GM12878 (cell line): ENCODE data around the gene TRAF3. TPM values are rescaled to one million over a fixed set of nuclear protein-coding genes. Genes with fewer than 3 reads are reported as not detected.

Experiments
- ATAC-seq: fragments of 200-7000 bp; cut with Tn5 transposase; 3 replicates; pipeline ENCODE4 v1.9.1; 2020; ENCODE audit warnings: mild to moderate bottlenecking, moderate library complexity
- BruUV-seq: library from RNA; stranded (reverse); fragments of 400-500 nt; replicated peaks from 2 replicates; lab custom pipeline; 2021; lab: Mats Ljungman, UMichigan
- CTCF ChIA-PET: fragments of 300-600 bp; sonication (Branson Sonifier 250); formaldehyde crosslinking; extraction: SDS; loops from one replicate; lab custom pipeline; 2021; ENCODE audit warnings: inconsistent platforms; lab: Yijun Ruan, JAX
- POLR2A ChIA-PET: fragments of 350-600 bp; formaldehyde crosslinking; extraction: SDS; loops from one replicate; lab custom pipeline; 2021; ENCODE audit warnings: inconsistent platforms; lab: Charles Lee
- RAD21 ChIA-PET: fragments of 300-600 bp; sonication (Branson Sonifier 250); formaldehyde crosslinking; loops from one replicate; lab custom pipeline; 2023; ENCODE audit warnings: antibody characterized with exemption; ENCODE audit not compliant: unreplicated experiment; lab: Charles Lee
- SMC1A ChIA-PET: fragments of 300-600 bp; sonication (Branson Sonifier 250); formaldehyde crosslinking; loops from one replicate; lab custom pipeline; 2023; ENCODE audit not compliant: unreplicated experiment, uncharacterized antibody; lab: Charles Lee
- DNase-seq: peaks from one replicate; pipeline ENCODE4 v3.0.0-alpha.2; 2011; ENCODE audit warnings: low read depth, low spot score
- FAIRE-seq: peaks from 3 replicates; lab custom pipeline; 2011; peaks lifted over from hg19 to GRCh38; lab: Jason Lieb, UNC
- H2AFZ ChIP-seq: 2 replicates; pipeline ENCODE4 v1.6.0; 2011; ENCODE audit warnings: low read depth, low read length, control low read depth; ENCODE audit not compliant: control insufficient read depth
- H3K27ac ChIP-seq: 2 replicates; pipeline ENCODE4 v1.5.1; 2011; ENCODE audit warnings: control low read depth; ENCODE audit not compliant: control insufficient read depth, insufficient read depth
- H3K27me3 ChIP-seq, 2 experiments: replicated peaks in 1 of 2; 2 replicates each; pipeline versions ENCODE4 v1.6.0 to v1.6.1; 2011; ENCODE audit warnings: low read length in 1 of 2; ENCODE audit not compliant: control insufficient read depth in 2 of 2, insufficient read depth in 2 of 2
- H3K36me3 ChIP-seq, 2 experiments: 2 replicates each; pipeline ENCODE4 v1.5.1; 2011; ENCODE audit warnings: low read length in 1 of 2; ENCODE audit not compliant: control insufficient read depth in 2 of 2, insufficient read depth in 2 of 2
- H3K4me1 ChIP-seq: 2 replicates; pipeline ENCODE4 v1.6.1; 2011; ENCODE audit warnings: mild to moderate bottlenecking, low read length, moderate library complexity, mixed read lengths; ENCODE audit not compliant: control insufficient read depth, insufficient read depth
- H3K4me2 ChIP-seq: 2 replicates; pipeline ENCODE4 v1.6.0; 2011; ENCODE audit warnings: control low read depth; ENCODE audit not compliant: control insufficient read depth, insufficient read depth
- H3K4me3 ChIP-seq: fragments of 200-600 bp; sonication (generic); 2 replicates; pipeline ENCODE4 v1.5.1; 2016
- H3K79me2 ChIP-seq: 2 replicates; pipeline ENCODE4 v1.6.0; 2011; ENCODE audit warnings: low read length; ENCODE audit not compliant: control insufficient read depth, insufficient read depth
- H3K9ac ChIP-seq: 2 replicates; pipeline ENCODE4 v1.8.0; 2011; ENCODE audit warnings: low read length, control low read depth, mixed read lengths; ENCODE audit not compliant: control insufficient read depth, insufficient read depth
- H3K9me3 ChIP-seq: replicated peaks from 3 replicates; pipeline ENCODE4 v1.5.1; 2011; ENCODE audit warnings: mild to moderate bottlenecking, low read length; ENCODE audit not compliant: control insufficient read depth, insufficient read depth
- H4K20me1 ChIP-seq: 2 replicates; pipeline ENCODE4 v1.6.0; 2011; ENCODE audit not compliant: control insufficient read depth, insufficient read depth
- BHLHE40 ChIP-seq, 2 experiments: fragments of 450-650 bp in 1 of 2; IDR thresholded peaks; 2 replicates each; pipeline ENCODE4 v1.6.1; 2011 to 2017; ENCODE audit warnings: low read depth in 2 of 2, borderline replicate concordance in 1 of 2, improper control_type of control experiment in 1 of 2, low read length in 1 of 2, mild to moderate bottlenecking in 1 of 2
- JUNB ChIP-seq: IDR thresholded peaks from 2 replicates; pipeline ENCODE4 v1.6.1; 2016; ENCODE audit warnings: antibody characterized with exemption, mild to moderate bottlenecking
- KAT2A ChIP-seq: conservative IDR thresholded peaks from 2 replicates; pipeline ENCODE4 v1.6.1; 2011; ENCODE audit warnings: low read depth, low read length; ENCODE audit not compliant: control insufficient read depth
- NR2F1 ChIP-seq: fragments of 450-650 bp; conservative IDR thresholded peaks from 2 replicates; pipeline ENCODE4 v1.6.1; 2017; ENCODE audit warnings: mild to moderate bottlenecking
- SKIL ChIP-seq: fragments of 450-650 bp; IDR thresholded peaks from 2 replicates; pipeline ENCODE4 v1.6.1; 2017; ENCODE audit warnings: mild to moderate bottlenecking, low read depth, inconsistent platforms; ENCODE audit not compliant: poor library complexity, severe bottlenecking
- STAT3 ChIP-seq: IDR thresholded peaks from 2 replicates; pipeline ENCODE4 v1.6.1; 2011; ENCODE audit warnings: low read depth, low read length, improper control_type of control experiment
- ZBTB11 ChIP-seq: fragments of 450-650 bp; formaldehyde crosslinking; IDR thresholded peaks from 2 replicates; pipeline ENCODE4 v1.5.0; 2022; ENCODE audit warnings: mild to moderate bottlenecking, missing genetic modification characterization
- ZBTB33 ChIP-seq: fragments of 450-650 bp; IDR thresholded peaks from 2 replicates; pipeline ENCODE4 v1.6.1; 2017; ENCODE audit warnings: mild to moderate bottlenecking
- ZNF207 ChIP-seq: fragments of 450-650 bp; IDR thresholded peaks from 2 replicates; pipeline ENCODE4 v1.6.1; 2014; ENCODE audit warnings: antibody characterized with exemption, mild to moderate bottlenecking, borderline replicate concordance
- ZSCAN29 ChIP-seq: fragments of 450-650 bp; IDR thresholded peaks from 2 replicates; pipeline ENCODE4 v1.6.1; 2017; ENCODE audit warnings: mild to moderate bottlenecking, moderate library complexity
- WGBS: methylation state at CpG from one replicate; pipeline ENCODE4 v1.1.6; 2016; ENCODE audit warnings: low lambda C conversion rate; ENCODE audit not compliant: insufficient replicate concordance, insufficient coverage; ENCODE audit errors: missing lambda C conversion rate; 5-methylcytosine and 5-hydroxymethylcytosine counted together
- in situ Hi-C: fragments of 300-500 bp; cut with MboI; formaldehyde crosslinking; loops from 9 replicates; pipeline ENCODE4 v1.14.3; 2018; ENCODE audit warnings: mixed read lengths
- intact Hi-C: fragments of 100-400 bp; cut with micrococcal nuclease; formaldehyde crosslinking; loops from one replicate; pipeline ENCODE4 v1.14.2; 2022; ENCODE audit not compliant: unreplicated experiment
- polyA plus RNA-seq, 11 experiments: library from polyadenylated mRNA; depleted of rRNA in 4 of 11; unstranded in 6 of 11; stranded (reverse) in 5 of 11; fragments of >200 nt; fragmentation: Nextera tagmentation in 4 of 11; fragmentation: Illumina TruSeq in 1 of 11; extraction: Ambion mirVana in 4 of 11; extraction: Trizol in 1 of 11; gene quantifications; 1 replicate in 1 of 11; 2 replicates in 10 of 11; pipeline versions ENCODE4 v1.2.1 to v1.2.3, GENCODE V29; 2011 to 2016; ENCODE audit warnings: inconsistent platforms in 2 of 11, missing spikeins in 2 of 11, low read depth in 1 of 11
- total RNA-seq, 4 experiments: library from RNA; depleted of rRNA in 3 of 4; stranded (reverse); fragments of >200 nt in 3 of 4; fragmentation: Illumina TruSeq in 1 of 4; extraction: Trizol in 1 of 4; gene quantifications; 2 replicates each; pipeline versions ENCODE4 v1.2.1 to v1.2.3, GENCODE V29; 2013 to 2021
- TF ChIP-seq, protein P1 (sequence below): fragments of 450-650 bp; IDR thresholded peaks from 2 replicates; pipeline ENCODE4 v1.6.1; 2017; ENCODE audit warnings: mild to moderate bottlenecking, moderate library complexity

TRAF3 gene
- total and polyA plus RNA-seq, 10 of the 15 experiments (the other 5 are each of a cell fraction or from before 2014, with no cell fraction given), result 3.0 to 70.1 (median 36.5) TPM

GRCh38 chr14:102857444-102857843 lies 80.2 kb downstream of the TRAF3 start:
- Histone ChIP-seq H3K27ac (no peak overlapping the region), H3K4me1 (peaks cover 4% of the 10 kb centered on the region; the same call in 1 of the 2 replicates), H3K9me3 (peaks cover 7% of the 10 kb centered on the region; the same call in 2 of the 3 replicates), H3K36me3 (peaks cover 3 to 26% of the 10 kb centered on the region in 2 experiments), H3K9ac (no peak overlapping the region), H3K4me2 (no peak overlapping the region), H3K79me2 (peaks cover 85% of the 10 kb centered on the region), H2AFZ (no peak overlapping the region), H3K27me3 (no peaks in the 10 kb centered on the region), H3K4me3 (no peak overlapping the region), H4K20me1 (no peaks in the 10 kb centered on the region; the same call in 1 of the 2 replicates)
- intact Hi-C loops, result no loop called here
- ChIA-PET POLR2A (interaction anchor here (0.7 kb wide), 1 partner anchor 11 kb away, joined by 3 read pairs; no protein-coding TSS in a partner anchor), CTCF (interaction anchor here (0.7 to 2.5 kb wide), 2 partner anchors 27 to 163 kb away, joined by 3 to 5 read pairs; no protein-coding TSS in a partner anchor), SMC1A (interaction anchor here (0.6 to 1.2 kb wide), 4 partner anchors 10 to 276 kb away, joined by 3 to 4 read pairs (median 4); no protein-coding TSS in a partner anchor), RAD21 (no interaction called here)
- BruUV-seq, result no TSS peak
- 96% methylated on average over 2 of the region's 2 CpGs for WGBS
- FAIRE-seq, result no peak
- in situ Hi-C loops, result no loop called here
- DNase-seq, result no peak
- no peak for ATAC-seq
- TF ChIP-seq STAT3 (no peak), ZNF207 (no peak), ZSCAN29 (no peak), SKIL (no peak), ZBTB33 (no peak), JUNB (no peak), BHLHE40 (IDR thresholded peaks at IDR 0.05; ENCODE audit: borderline replicate concordance in 1 of 2, low read depth in 2 of 2, low read length in 1 of 2) (no peak), NR2F1 (no peak), KAT2A (no peak), ZBTB11 (no peak)
- TF ChIP-seq, protein P1, sequence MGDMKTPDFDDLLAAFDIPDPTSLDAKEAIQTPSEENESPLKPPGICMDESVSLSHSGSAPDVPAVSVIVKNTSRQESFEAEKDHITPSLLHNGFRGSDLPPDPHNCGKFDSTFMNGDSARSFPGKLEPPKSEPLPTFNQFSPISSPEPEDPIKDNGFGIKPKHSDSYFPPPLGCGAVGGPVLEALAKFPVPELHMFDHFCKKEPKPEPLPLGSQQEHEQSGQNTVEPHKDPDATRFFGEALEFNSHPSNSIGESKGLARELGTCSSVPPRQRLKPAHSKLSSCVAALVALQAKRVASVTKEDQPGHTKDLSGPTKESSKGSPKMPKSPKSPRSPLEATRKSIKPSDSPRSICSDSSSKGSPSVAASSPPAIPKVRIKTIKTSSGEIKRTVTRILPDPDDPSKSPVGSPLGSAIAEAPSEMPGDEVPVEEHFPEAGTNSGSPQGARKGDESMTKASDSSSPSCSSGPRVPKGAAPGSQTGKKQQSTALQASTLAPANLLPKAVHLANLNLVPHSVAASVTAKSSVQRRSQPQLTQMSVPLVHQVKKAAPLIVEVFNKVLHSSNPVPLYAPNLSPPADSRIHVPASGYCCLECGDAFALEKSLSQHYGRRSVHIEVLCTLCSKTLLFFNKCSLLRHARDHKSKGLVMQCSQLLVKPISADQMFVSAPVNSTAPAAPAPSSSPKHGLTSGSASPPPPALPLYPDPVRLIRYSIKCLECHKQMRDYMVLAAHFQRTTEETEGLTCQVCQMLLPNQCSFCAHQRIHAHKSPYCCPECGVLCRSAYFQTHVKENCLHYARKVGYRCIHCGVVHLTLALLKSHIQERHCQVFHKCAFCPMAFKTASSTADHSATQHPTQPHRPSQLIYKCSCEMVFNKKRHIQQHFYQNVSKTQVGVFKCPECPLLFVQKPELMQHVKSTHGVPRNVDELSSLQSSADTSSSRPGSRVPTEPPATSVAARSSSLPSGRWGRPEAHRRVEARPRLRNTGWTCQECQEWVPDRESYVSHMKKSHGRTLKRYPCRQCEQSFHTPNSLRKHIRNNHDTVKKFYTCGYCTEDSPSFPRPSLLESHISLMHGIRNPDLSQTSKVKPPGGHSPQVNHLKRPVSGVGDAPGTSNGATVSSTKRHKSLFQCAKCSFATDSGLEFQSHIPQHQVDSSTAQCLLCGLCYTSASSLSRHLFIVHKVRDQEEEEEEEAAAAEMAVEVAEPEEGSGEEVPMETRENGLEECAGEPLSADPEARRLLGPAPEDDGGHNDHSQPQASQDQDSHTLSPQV, result no peak
